Right cardiac atrium (tissue), 5 donors: ENCODE measurements around the gene HOXA7. TPM values are rescaled to one million over a fixed set of nuclear protein-coding genes. Genes with fewer than 3 reads are reported as not detected.
A peak's percentile ranks its signal among the peaks of the same experiment; 100 is the strongest.

Source experiments
- ATAC-seq, 2 donors: fragments of 200-7000 bp; cut with Tn5 transposase; one replicate each; pipeline versions ENCODE4 v1.8.0 to v1.9.1; 2020; ENCODE audit warnings: moderate library complexity in 2 of 2, mild to moderate bottlenecking in 1 of 2
- DNase-seq, 3 donors: peaks; one replicate each; pipeline ENCODE4 v3.0.0-alpha.2; 2020
- H3K27ac ChIP-seq: one replicate; pipeline ENCODE4 v1.5.1; 2013; ENCODE audit warnings: mild to moderate bottlenecking, low read length, control low read depth, moderate library complexity
- H3K27me3 ChIP-seq: one replicate; pipeline ENCODE4 v1.6.1; 2013; ENCODE audit not compliant: control insufficient read depth, insufficient read depth
- H3K4me1 ChIP-seq: one replicate; pipeline ENCODE4 v1.6.1; 2013; ENCODE audit warnings: low read length; ENCODE audit not compliant: control insufficient read depth, insufficient read depth
- H3K4me3 ChIP-seq: one replicate; pipeline ENCODE4 v1.5.1; 2013; ENCODE audit warnings: low read length, control low read depth
- H3K9me3 ChIP-seq: one replicate; pipeline ENCODE4 v1.6.1; 2013; ENCODE audit warnings: low read length; ENCODE audit not compliant: control insufficient read depth
- WGBS: extraction: QIAGEN DNeasy Blood & Tissue Kit; methylation state at CpG from one replicate; pipeline ENCODE4 v1.1.7; 2013; 5-methylcytosine and 5-hydroxymethylcytosine counted together
- intact Hi-C, 4 donors: fragments of 100-400 bp; cut with DNase I; formaldehyde crosslinking; loops; one replicate each; pipeline versions ENCODE4 v1.11.0 to v1.14.0; 2022 to 2023
- polyA plus RNA-seq: library from polyadenylated mRNA; stranded (reverse); fragments of 200-250 nt; gene quantifications from one replicate; pipeline ENCODE4 v1.2.3, GENCODE V29; 2013
- total RNA-seq, 4 donors: library from RNA; stranded (reverse); fragmentation: NEBNext Ultra II Directional; extraction: Animal tissue kit (Norgen Biotek cat#: 25700); gene quantifications; one replicate each; pipeline ENCODE4 v1.2.1, GENCODE V29; 2021
- donor health status: healthy with polysubstance abuse.
- donor health status: DM: no; HTN: yes; CAD: no.
- donor health status: DM: no; HTN: no; CAD: no.
- donor health status: DM: no; HTN: yes; CAD: no; lungs with severe emphysema.
- donor health status: DM: yes; HTN: yes; CAD: no.

The HOXA7 gene
- total and polyA plus RNA-seq, 5 donors = 0.11 TPM; not detected in 4

DNA sequence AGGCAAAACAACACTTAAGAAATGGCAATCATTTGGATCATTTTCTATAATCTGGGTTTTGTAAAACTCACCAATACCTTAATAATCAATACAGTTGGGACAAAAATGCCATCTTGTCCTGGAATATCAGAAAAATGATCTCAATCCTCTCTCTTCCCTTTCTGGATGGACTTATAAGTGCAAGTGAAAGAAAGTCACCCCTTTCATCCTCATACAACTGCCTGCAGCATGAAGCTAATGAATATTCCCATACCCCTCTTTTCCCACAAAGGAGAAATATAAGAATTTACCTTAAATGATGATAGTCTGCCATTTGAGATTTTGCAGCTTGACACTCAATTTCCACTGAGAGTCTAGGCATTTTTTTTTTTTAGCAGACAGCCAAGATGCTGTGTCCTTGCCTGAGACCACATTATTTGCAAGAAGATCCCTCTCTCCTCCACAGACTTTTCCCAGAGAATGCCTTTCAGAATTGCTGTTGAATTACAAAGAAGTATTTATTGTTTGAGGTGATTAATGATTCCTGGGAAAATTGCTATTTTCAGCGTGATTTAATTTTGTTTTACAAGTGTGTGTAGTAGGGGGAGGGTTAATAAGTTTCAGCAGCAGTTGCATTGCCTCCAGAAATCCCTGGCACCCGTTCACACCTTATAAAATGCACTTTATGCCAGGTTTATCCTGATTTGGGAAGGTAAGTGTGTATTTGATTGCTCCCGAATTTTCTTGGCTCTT is 29.7 kb downstream of the HOXA7 start:
- H3K4me3 ChIP-seq = no peak overlapping the region
- no peak overlapping the region for H3K27ac ChIP-seq
- DNase-seq (no peak), ATAC-seq (no peak)
- no peaks in the 10 kb centered on the region for H3K27me3 ChIP-seq
- H3K4me1 ChIP-seq = no peaks in the 10 kb centered on the region
- no peaks in the 10 kb centered on the region for H3K9me3 ChIP-seq
- intact Hi-C loops = no loop called here
- 31% methylated on average over 3 of the region's 3 CpGs for WGBS

DNA sequence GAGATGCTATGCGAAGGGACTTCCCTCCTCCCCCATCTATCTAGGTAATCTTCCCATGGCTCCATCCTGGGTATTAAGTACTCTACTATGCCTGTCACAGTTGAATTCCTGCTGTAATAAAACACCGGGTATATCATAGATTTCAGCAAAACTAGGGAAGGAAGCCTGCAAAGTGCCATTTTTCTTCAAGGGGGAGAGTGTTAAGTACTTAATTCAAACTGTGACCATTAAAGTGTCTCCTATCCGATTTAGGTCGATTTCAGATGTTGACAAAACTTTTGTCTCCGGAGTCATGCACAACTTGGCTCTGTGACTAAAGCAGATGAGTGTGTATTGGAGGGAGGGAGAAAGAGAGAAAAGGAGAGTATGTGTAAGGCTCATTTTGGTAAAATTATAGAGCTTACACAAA is 30.5 kb downstream of the HOXA7 start:
- no peak overlapping the region for H3K4me3 ChIP-seq
- no peak for ATAC-seq
- no peaks in the 10 kb centered on the region for H3K27me3 ChIP-seq
- H3K27ac ChIP-seq = no peak overlapping the region
- DNase-seq = no peak
- no peaks in the 10 kb centered on the region for H3K9me3 ChIP-seq
- H3K4me1 ChIP-seq = no peaks in the 10 kb centered on the region
- intact Hi-C loops = no loop called here
- 28% methylated on average over 5 of the region's 5 CpGs for WGBS

DNA sequence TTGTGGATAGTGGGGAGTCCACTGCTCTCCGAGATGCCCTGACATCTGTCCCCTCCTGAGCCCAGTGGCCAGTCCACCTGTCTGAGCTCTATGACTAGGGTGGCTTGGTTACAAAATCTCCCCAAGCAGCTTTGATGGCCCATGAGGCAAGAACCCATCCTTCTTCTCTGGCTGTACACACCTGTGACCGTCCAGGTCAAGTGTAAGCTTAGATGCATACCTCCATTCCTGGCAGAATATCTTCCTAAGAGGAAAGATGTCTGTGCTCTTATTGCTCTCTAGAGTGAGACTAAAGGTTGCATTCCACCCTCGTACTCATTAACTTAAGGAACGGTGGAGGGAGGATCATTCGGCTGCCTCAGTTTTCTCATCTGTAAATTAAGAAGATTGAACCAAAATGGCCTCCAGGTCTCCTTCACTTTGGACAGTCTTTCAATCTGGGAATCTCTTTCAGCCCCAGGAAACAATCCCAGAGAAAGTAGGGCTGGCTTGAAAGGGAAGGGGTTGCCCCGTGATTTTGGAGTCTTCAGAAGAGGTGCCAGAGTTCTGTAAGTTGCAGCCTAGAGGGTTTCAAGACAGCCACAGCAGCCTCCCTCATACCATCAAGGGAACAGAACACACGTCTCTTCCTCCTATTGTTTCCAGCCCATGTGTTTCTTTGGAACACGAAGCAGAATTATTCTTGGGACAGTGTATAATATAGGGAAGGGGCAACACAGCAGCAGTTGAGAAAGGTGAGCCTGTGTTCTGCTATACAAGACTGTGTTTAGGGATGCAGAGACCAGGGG is 31.4 kb downstream of the HOXA7 start:
- intact Hi-C loops = no loop called here
- Histone ChIP-seq H3K4me1 (no peaks in the 10 kb centered on the region), H3K27me3 (no peaks in the 10 kb centered on the region), H3K27ac (no peak overlapping the region), H3K4me3 (no peak overlapping the region), H3K9me3 (no peaks in the 10 kb centered on the region)
- ATAC-seq = peak in 1 of 2 donors; percentile 9
- WGBS = 39% methylated on average over 8 of the region's 8 CpGs
- no peak for DNase-seq

DNA sequence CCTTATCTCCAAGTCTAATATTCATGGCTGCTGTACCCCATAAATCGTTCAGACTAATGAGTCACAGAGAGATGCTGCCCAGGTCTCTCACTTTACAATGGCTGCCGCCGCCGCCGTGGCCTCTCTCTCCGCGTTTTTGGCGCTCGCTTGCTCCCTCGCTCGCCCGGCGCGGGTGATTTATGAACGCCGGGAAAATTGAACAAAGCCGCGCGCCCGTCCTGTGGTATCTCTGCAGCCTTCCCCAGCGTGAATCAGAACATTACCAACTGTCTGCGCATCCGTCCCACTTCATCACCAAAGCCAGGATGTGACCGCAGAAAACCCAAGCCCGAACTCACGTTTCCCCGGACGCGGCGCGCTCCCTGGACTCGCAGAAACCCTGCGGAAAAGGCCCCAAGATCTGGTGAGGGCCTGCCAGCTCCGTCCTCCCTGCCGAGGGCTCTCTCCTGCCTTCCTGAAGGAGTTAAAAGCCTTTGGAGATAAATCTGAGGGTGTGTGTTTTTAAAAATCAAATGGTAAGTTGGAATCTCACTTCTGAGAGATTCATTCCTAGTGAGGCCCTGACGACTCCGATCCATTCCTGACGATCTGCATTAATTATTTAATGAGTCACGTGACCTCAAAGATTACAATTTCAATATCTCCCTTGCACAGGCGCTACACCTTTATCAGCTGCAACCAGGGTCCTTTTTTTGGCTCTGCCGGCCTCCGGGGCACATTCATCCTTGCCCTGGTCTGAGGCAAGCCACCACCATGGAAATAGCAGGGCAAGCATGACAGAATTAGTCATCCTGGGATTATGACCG is 32.2 kb downstream of the HOXA7 start:
- H3K4me1 ChIP-seq = no peaks in the 10 kb centered on the region
- 35% methylated on average over 43 of the region's 43 CpGs for WGBS
- no peak overlapping the region for H3K27ac ChIP-seq
- no peak overlapping the region for H3K4me3 ChIP-seq
- intact Hi-C loops = no loop called here
- no peaks in the 10 kb centered on the region for H3K9me3 ChIP-seq
- no peaks in the 10 kb centered on the region for H3K27me3 ChIP-seq
- no peak for ATAC-seq
- DNase-seq = no peak

DNA sequence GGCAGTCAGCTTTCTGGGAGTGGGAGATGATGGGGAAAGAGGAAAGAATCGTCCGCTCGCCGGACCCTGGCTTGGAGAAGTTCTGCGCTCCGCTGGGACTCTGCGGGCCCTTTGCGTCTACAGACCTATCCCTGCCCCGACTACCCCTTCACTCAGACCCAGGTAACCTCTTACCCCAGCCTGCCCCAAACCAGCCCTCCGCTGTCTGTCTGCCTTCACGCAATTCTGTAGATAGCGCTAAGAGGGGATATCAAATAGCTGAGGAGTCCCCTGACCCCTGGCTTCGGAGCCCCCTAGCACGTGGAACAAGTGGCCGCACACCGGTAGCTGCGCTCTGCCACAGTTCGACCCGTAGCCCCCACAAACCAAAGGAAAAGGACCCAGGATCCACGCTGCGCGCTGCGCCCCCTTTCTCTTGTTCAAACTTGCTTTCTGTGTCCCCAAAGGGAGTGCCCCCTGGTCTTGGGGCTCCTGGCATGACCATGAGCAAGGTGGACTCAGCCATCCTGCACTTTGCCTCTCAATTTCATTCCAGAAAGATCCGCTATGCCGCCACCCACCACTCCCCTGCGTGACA is 32.9 kb downstream of the HOXA7 start:
- intact Hi-C loops = no loop called here
- 46% methylated on average over 26 of the region's 26 CpGs for WGBS
- no peaks in the 10 kb centered on the region for H3K27me3 ChIP-seq
- H3K27ac ChIP-seq = no peak overlapping the region
- no peak overlapping the region for H3K4me3 ChIP-seq
- DNase-seq = no peak
- no peaks in the 10 kb centered on the region for H3K9me3 ChIP-seq
- no peak for ATAC-seq
- no peaks in the 10 kb centered on the region for H3K4me1 ChIP-seq

DNA sequence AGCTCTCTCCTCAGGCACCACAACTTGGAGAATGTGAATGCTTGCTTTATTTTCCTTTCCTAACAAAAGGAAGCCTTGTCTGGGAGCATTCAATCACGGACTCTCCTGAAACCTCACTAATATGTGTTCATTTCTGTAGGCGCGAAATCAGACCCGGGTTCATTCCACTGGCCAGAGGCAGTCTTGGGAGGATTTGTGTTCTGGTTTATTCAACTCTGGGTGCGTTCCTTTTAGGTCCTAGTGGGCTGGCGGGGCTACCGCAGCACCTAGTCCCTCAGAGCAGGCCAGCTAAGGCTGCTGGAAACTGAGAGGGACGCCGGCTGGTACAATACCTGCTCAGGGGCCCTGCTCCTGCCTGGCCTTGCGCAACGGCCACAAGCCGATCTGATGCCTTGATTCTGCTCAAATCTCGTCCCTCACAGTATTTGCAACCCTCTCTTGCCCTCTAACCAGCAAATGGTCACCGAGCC is 33.4 kb downstream of the HOXA7 start:
- Histone ChIP-seq H3K27me3 (no peaks in the 10 kb centered on the region), H3K4me1 (no peaks in the 10 kb centered on the region), H3K9me3 (no peaks in the 10 kb centered on the region), H3K27ac (no peak overlapping the region), H3K4me3 (no peak overlapping the region)
- intact Hi-C loops = no loop called here
- no peak for DNase-seq
- WGBS = 33% methylated on average over 14 of the region's 14 CpGs
- ATAC-seq = no peak

DNA sequence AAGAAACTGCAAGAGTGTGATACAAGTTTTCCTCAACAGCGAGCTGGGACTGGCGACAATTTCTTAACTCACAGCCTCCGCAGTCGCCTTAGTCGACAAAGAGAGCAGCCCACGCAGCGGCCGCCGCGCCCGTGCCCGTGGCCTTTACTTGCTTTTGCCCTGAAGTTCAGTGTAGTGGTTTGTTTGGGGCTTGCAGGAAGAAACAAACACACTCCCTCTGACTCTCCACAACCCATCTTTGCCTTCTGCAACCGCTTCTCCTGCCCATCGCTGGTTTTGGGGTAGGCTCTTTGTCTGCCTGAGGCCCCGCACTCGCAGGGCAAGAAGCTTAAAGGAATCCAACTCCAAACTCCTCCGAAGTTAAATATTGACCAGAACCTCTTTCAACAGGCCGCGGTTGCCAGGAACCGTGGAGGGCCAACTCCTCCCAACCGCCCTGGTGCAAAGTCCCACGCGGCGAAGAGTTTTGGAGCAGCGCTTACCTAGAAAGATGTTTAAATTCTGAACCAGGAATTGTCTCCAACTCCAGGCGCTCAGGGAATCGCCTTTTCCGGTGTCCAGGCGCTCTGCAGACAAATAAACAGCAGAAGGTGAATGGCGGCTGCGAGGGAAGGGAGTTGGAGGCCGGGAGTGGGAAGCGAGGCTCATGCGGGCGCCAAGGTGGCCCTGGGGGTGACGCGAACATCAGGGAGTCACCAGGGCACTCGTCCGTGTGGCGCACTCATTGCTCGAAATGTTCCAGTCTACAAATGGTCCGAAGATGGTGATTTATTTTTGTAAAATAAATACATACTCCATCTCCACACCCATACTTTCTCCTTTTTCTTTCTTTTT is 34.2 kb downstream of the HOXA7 start:
- DNase-seq = no peak
- WGBS = 37% methylated on average over 42 of the region's 42 CpGs
- Histone ChIP-seq H3K4me3 (peak overlapping the region; percentile 31), H3K9me3 (no peaks in the 10 kb centered on the region), H3K4me1 (no peaks in the 10 kb centered on the region), H3K27me3 (no peaks in the 10 kb centered on the region), H3K27ac (peak overlapping the region; percentile 8)
- intact Hi-C loops = no loop called here
- ATAC-seq = no peak

DNA sequence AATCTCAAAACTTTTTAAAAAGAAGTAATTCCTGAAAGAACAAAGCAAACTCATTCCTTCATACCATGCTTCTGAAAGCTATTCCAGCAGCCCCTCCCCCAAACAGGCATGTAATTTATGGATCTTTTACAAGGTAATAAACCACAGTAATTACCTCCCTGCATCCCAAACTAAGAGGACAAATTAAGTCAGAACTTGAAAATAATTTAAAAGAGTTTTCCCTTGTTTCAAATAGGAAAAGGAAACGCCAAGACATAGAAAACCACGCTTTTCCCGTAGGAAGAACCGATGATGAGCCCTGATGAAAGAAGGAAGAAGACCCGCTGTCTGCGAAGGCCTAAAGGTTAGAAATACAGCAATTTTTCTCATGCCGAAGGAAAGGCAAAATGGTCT is 34.8 kb downstream of the HOXA7 start:
- Histone ChIP-seq H3K27ac (peak overlapping the region; percentile 8), H3K4me1 (no peaks in the 10 kb centered on the region), H3K9me3 (no peaks in the 10 kb centered on the region), H3K4me3 (peak overlapping the region; percentile 31), H3K27me3 (no peaks in the 10 kb centered on the region)
- WGBS = 40% methylated on average over 7 of the region's 7 CpGs
- DNase-seq (no peak), ATAC-seq (no peak)
- intact Hi-C loops = no loop called here

DNA sequence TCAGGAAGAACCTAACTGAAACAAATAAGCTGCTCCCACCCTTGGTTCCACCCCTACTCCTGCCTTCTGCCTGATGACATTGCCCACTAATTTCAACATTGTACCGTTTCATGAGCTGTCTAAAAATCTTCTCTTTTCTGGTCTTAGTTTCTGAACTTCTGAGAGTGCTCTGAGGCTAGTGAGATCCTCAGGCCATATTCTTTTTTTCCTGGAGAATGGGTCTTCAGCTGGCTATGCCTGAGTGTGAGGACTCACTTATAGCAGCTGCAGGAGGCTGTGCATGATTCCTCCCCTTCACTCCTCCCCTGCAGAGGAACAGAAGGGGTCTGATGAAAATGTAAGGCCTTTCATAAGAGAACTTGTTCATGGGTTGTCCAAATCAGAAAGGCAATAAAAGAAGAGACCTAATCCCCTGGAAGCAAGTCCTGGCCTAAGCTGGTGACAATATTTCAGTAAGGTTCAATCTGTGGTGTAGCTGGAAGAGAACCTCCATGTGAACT is 37.0 kb downstream of the HOXA7 start:
- 56% methylated on average over 1 of the region's 1 CpG for WGBS
- ATAC-seq = no peak
- no peak for DNase-seq
- Histone ChIP-seq H3K27ac (no peak overlapping the region), H3K9me3 (no peaks in the 10 kb centered on the region), H3K27me3 (no peaks in the 10 kb centered on the region), H3K4me3 (no peak overlapping the region), H3K4me1 (no peaks in the 10 kb centered on the region)
- intact Hi-C loops = no loop called here

DNA sequence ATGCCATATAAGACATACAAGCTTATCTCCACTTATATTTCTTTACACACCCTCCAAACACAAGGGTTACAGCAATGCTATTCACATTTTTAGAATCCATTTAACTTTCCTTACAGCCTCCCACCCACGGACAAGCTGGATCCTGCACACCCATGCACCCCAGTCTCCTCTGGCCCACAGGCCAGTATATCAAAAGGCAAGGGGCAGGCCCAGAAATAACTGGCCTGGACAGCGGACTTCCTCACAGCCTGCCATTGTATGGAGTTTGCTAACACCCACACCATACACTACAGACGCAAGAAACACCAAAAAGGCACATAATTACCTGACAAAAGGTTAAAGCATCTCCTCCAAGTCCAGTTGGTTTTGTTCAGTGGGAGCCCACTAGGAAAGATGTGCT is 37.9 kb downstream of the HOXA7 start:
- Histone ChIP-seq H3K4me1 (no peaks in the 10 kb centered on the region), H3K4me3 (no peak overlapping the region), H3K27ac (peak overlapping the region; percentile 1), H3K9me3 (no peaks in the 10 kb centered on the region), H3K27me3 (no peaks in the 10 kb centered on the region)
- DNase-seq (no peak), ATAC-seq (no peak)
- intact Hi-C loops = no loop called here
- WGBS = 32% methylated on average over 3 of the region's 3 CpGs
